SU-DHL-6 (cell line): Measurements from ENCODE around the gene RASL11A.
"Not testable (repeated sequence)": the region's sequence is repeated elsewhere in the genome, so short reads cannot be mapped to it uniquely, and the experiment has no call there.

Experiments used
- H2AFZ ChIP-seq: fragments of 200-600 bp; sonication (generic); 2 replicates; pipeline ENCODE4 v1.6.1; 2014; ENCODE audit warnings: low read depth, mild to moderate bottlenecking, moderate library complexity, mixed read lengths, antibody characterized with exemption, low read length; ENCODE audit not compliant: severe bottlenecking
- H3F3A ChIP-seq: fragments of 200-600 bp; shearing (Covaris generic); 2 replicates; pipeline ENCODE4 v1.6.0; 2016; ENCODE audit warnings: antibody characterized with exemption, mild to moderate bottlenecking; ENCODE audit not compliant: insufficient read depth
- H3K27ac ChIP-seq: fragments of 200-600 bp; sonication (generic); 2 replicates; pipeline ENCODE4 v1.5.1; 2016; ENCODE audit warnings: low read depth, mild to moderate bottlenecking, low read length, moderate library complexity, mixed read lengths
- H3K27me3 ChIP-seq: fragments of 200-600 bp; sonication (generic), shearing (Covaris generic); 2 replicates; pipeline ENCODE4 v1.6.0; 2014; ENCODE audit warnings: mild to moderate bottlenecking, low read length
- H3K36me3 ChIP-seq: fragments of 200-600 bp; sonication (generic); 2 replicates; pipeline ENCODE4 v1.6.1; 2014; ENCODE audit warnings: mild to moderate bottlenecking, low read length, mixed read lengths
- H3K4me2 ChIP-seq: fragments of 300-600, 200-600 bp; shearing (Covaris generic), sonication (generic); 2 replicates; pipeline ENCODE4 v1.6.0; 2014; ENCODE audit warnings: low read length, low read depth, mild to moderate bottlenecking; ENCODE audit not compliant: poor library complexity, severe bottlenecking
- H3K4me3 ChIP-seq: fragments of 200-600 bp; sonication (generic); 2 replicates; pipeline ENCODE4 v1.5.1; 2014; ENCODE audit warnings: antibody characterized with exemption, low read length, mild to moderate bottlenecking, mixed read lengths; ENCODE audit not compliant: insufficient read depth, poor library complexity, severe bottlenecking
- H3K79me2 ChIP-seq: fragments of 200-600 bp; sonication (generic); 2 replicates; pipeline ENCODE4 v1.6.1; 2014; ENCODE audit warnings: mild to moderate bottlenecking, low read length, moderate library complexity; ENCODE audit not compliant: insufficient read depth
- H3K9ac ChIP-seq: fragments of 200-600 bp; sonication (generic); 2 replicates; pipeline ENCODE4 v1.7.0; 2014; ENCODE audit warnings: mild to moderate bottlenecking, low read length
- H3K9me2 ChIP-seq: fragments of 200-600 bp; sonication (generic); replicated peaks from 2 replicates; pipeline ENCODE4 v1.6.1; 2014; ENCODE audit warnings: low read length; ENCODE audit not compliant: insufficient read depth
- H3K9me3 ChIP-seq: fragments of 200-600 bp; sonication (generic); 2 replicates; pipeline ENCODE4 v1.6.1; 2014; ENCODE audit warnings: low read length, mixed read lengths; ENCODE audit not compliant: insufficient read depth
- H4K20me1 ChIP-seq: fragments of 200-600 bp; sonication (generic); 2 replicates; pipeline ENCODE4 v1.6.1; 2014; ENCODE audit warnings: low read depth, mild to moderate bottlenecking, antibody characterized with exemption, low read length, moderate library complexity, mixed read lengths
- EZH2phosphoT487 ChIP-seq: fragments of 200-600 bp; sonication (generic), shearing (Covaris generic); conservative IDR thresholded peaks from 2 replicates; pipeline ENCODE4 v1.6.1; 2018; ENCODE audit warnings: mild to moderate bottlenecking, antibody characterized with exemption, low read length, moderate library complexity, mixed read lengths
- TF ChIP-seq, protein P1 (sequence below): fragments of 200-600 bp; sonication (generic); IDR thresholded peaks from one replicate; pipeline ENCODE4 v1.5.1; 2017; ENCODE audit warnings: antibody characterized with exemption, mild to moderate bottlenecking, low read length, moderate library complexity; ENCODE audit not compliant: insufficient read depth, poor library complexity, severe bottlenecking

Gene RASL11A

DNA sequence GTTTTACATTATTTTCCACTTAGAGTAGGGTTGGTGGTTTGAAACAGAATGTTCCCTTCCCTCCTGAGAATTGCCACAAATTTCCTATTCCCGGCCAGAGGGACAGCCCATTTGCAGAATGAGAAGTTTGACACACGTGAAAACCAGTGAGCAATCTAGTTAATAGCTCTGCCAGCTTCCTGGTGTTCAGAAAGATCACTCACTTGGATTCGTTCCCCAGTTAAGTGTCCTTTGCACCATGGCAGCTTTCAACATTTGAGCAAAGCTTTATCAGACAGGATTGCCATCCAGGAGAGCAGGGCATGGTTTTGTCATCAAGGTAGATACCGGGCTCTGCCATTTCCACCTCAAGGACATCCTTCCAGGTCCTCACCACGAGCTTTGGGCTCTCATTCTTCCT, 28.2 kb downstream of the RASL11A start:
- Histone ChIP-seq H3F3A (no peaks in the 10 kb centered on the region), H2AFZ (no peak overlapping the region), H3K9me3 (no peaks in the 10 kb centered on the region), H3K9me2 (no peaks in the 10 kb centered on the region), H4K20me1 (no peaks in the 10 kb centered on the region), H3K4me2 (no peak overlapping the region), H3K79me2 (no peaks in the 10 kb centered on the region), H3K36me3 (no peaks in the 10 kb centered on the region), H3K4me3 (no peak overlapping the region), H3K27me3 (no peaks in the 10 kb centered on the region), H3K27ac (no peak overlapping the region), H3K9ac (no peak overlapping the region)
- TF ChIP-seq, protein P1, sequence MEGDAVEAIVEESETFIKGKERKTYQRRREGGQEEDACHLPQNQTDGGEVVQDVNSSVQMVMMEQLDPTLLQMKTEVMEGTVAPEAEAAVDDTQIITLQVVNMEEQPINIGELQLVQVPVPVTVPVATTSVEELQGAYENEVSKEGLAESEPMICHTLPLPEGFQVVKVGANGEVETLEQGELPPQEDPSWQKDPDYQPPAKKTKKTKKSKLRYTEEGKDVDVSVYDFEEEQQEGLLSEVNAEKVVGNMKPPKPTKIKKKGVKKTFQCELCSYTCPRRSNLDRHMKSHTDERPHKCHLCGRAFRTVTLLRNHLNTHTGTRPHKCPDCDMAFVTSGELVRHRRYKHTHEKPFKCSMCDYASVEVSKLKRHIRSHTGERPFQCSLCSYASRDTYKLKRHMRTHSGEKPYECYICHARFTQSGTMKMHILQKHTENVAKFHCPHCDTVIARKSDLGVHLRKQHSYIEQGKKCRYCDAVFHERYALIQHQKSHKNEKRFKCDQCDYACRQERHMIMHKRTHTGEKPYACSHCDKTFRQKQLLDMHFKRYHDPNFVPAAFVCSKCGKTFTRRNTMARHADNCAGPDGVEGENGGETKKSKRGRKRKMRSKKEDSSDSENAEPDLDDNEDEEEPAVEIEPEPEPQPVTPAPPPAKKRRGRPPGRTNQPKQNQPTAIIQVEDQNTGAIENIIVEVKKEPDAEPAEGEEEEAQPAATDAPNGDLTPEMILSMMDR: no peak
- no peak for TF ChIP-seq EZH2phosphoT487

DNA sequence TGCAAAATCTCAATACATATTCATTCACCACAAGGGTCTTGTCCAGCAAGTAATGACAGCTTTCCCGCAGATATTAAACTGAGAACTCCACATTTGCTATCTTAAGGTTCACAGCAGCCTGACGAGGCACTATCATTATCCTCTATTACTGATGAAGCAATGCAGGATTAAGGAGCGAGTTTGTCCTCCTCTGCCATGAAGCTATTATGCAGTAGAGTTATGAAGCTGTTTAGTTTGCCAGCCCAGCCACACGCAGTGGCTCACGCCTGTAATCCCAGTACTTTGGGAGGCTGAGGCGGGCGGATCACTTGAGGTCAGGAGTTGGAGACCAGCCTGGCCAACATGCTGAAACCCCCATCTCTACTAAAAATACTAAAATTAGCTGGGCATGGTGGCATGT, 29.8 kb downstream of the RASL11A start:
- not testable (repeated sequence) for H3K27ac ChIP-seq, H3K4me2 ChIP-seq, H3K9me2 ChIP-seq, H3K9me3 ChIP-seq, H2AFZ ChIP-seq, H3F3A ChIP-seq, H3K36me3 ChIP-seq, H4K20me1 ChIP-seq, H3K79me2 ChIP-seq, H3K4me3 ChIP-seq, H3K9ac ChIP-seq, H3K27me3 ChIP-seq

- H3F3A ChIP-seq: no peaks in the 10 kb centered on the region
- H3K27me3 ChIP-seq: no peaks in the 10 kb centered on the region
- H3K27ac ChIP-seq: no peak overlapping the region
- no peak overlapping the region for H2AFZ ChIP-seq
- H3K9ac ChIP-seq: no peak overlapping the region
- no peaks in the 10 kb centered on the region for H3K9me2 ChIP-seq
- no peaks in the 10 kb centered on the region for H3K79me2 ChIP-seq
- TF ChIP-seq EZH2phosphoT487: no peak
- TF ChIP-seq, protein P1: no peak
- H3K36me3 ChIP-seq: no peaks in the 10 kb centered on the region
- H4K20me1 ChIP-seq: no peaks in the 10 kb centered on the region
- no peak overlapping the region for H3K4me2 ChIP-seq
- H3K9me3 ChIP-seq: no peaks in the 10 kb centered on the region
- H3K4me3 ChIP-seq: no peak overlapping the region
Measured at GRCh38 chr13:27300941-27301586, 30.4 kb downstream of the RASL11A start.

- H2AFZ ChIP-seq: no peak overlapping the region
- no peaks in the 10 kb centered on the region for H3F3A ChIP-seq
- H3K9ac ChIP-seq: no peak overlapping the region
- no peaks in the 10 kb centered on the region for H3K9me2 ChIP-seq
- TF ChIP-seq, protein P1: no peak
- TF ChIP-seq EZH2phosphoT487: no peak
- H3K79me2 ChIP-seq: no peaks in the 10 kb centered on the region
- H3K27me3 ChIP-seq: no peaks in the 10 kb centered on the region
- H4K20me1 ChIP-seq: no peaks in the 10 kb centered on the region
- H3K4me3 ChIP-seq: no peak overlapping the region
- H3K36me3 ChIP-seq: no peaks in the 10 kb centered on the region
- H3K4me2 ChIP-seq: no peak overlapping the region
- H3K27ac ChIP-seq: no peak overlapping the region
- H3K9me3 ChIP-seq: no peaks in the 10 kb centered on the region
Measured at GRCh38 chr13:27302643-27303262, 32.1 kb downstream of the RASL11A start.
